Measurements from ENCODE around the gene PROSER3. TPM values are rescaled to one million over a fixed set of nuclear protein-coding genes. Genes with fewer than 3 reads are reported as not detected.

Gene PROSER3
- total RNA-seq, 4 donors from 2014 or later, result 14.2 to 32.7 (median 19.9) TPM

GRCh38 chr19:35782589-35782988 is 24.6 kb downstream of the PROSER3 start:
- TF ChIP-seq CTCF (IDR thresholded peaks at IDR 0.05) (no peak), POLR2A (IDR thresholded peaks at IDR 0.05) (no peak), EP300 (IDR thresholded peaks at IDR 0.05) (no peak)

DNA sequence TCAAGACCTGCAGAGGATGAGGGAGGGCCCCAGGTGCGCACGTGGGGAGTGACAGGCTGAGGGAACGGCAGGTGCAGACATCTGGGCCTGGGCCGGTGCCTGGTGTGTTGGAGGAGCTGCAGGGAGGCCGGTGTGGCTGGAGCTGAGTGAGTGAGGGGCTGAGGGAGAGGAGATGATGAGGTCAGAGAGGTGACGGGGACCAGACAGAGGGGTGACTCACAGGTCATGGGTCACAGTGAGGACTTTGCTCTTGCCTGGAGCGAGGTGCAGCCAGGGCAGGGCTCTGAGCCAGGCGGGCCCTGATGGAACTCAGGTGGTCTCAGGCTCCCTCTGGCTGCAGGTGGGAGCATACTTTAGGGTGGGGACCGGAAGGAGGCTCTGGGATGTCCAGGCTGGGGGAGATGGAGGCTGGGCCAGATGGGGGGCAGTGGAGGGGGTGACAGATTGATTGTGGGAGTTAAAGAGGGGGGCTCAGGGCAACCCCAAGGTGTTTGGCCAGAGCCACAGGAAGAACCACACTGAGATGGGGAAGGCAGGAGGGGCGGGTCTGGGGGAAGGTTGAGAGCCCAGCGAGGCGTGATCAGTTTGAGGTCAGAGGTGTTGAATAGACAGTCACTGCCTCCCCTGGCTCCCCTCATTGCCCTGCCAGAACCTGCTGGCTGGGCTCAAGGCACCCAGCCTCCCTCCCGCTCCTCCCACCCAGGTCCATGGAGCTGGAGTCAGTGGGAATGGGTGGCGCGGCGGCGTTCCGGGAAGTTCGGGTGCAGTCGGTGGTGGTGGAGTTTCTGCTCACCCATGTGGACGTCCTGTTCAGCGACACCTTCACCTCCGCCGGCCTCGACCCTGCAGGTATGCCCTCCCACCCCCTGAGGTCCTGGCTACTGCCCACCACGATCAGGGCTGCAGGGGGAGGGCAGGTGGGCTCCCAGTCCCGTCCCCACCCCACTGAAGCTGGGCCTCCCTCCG is 25.8 kb downstream of the PROSER3 start:
- no peak for DNase-seq (ENCODE audit: low spot score in 2 of 2)
- H3K9me3 ChIP-seq, result no peaks in the 10 kb centered on the region
- no peak overlapping the region for H3K27ac ChIP-seq
- no peak for TF ChIP-seq POLR2A (IDR thresholded peaks at IDR 0.05)
- TF ChIP-seq CTCF (IDR thresholded peaks at IDR 0.05), result no peak
- no peak for TF ChIP-seq EP300 (IDR thresholded peaks at IDR 0.05)
- H3K4me3 ChIP-seq, result no peak overlapping the region
- 77 to 79% methylated on average over 20 to 25 of the region's 28 CpGs for WGBS, 2 donors
- no peaks in the 10 kb centered on the region for H3K4me1 ChIP-seq
- no peaks in the 10 kb centered on the region for H3K27me3 ChIP-seq
- peaks cover 0 to 96% (median 0%) of the 10 kb centered on the region in 3 donors for H3K36me3 ChIP-seq

More at GRCh38 chr19:35782589-35782988, 24.6 kb downstream of the PROSER3 start:
- DNase-seq (ENCODE audit: low spot score in 2 of 2), result no peak
- H3K4me3 ChIP-seq, result no peak overlapping the region
- H3K36me3 ChIP-seq, result peaks cover 0 to 100% (median 0%) of the 10 kb centered on the region in 3 donors
- peaks cover 0 to 2% (median 0%) of the 10 kb centered on the region in 4 donors for H3K4me1 ChIP-seq
- 91 to 97% methylated on average over 10 of the region's 12 CpGs for WGBS, 2 donors
- no peak overlapping the region for H3K27ac ChIP-seq
- H3K9me3 ChIP-seq, result no peaks in the 10 kb centered on the region
- no peaks in the 10 kb centered on the region for H3K27me3 ChIP-seq

DNA sequence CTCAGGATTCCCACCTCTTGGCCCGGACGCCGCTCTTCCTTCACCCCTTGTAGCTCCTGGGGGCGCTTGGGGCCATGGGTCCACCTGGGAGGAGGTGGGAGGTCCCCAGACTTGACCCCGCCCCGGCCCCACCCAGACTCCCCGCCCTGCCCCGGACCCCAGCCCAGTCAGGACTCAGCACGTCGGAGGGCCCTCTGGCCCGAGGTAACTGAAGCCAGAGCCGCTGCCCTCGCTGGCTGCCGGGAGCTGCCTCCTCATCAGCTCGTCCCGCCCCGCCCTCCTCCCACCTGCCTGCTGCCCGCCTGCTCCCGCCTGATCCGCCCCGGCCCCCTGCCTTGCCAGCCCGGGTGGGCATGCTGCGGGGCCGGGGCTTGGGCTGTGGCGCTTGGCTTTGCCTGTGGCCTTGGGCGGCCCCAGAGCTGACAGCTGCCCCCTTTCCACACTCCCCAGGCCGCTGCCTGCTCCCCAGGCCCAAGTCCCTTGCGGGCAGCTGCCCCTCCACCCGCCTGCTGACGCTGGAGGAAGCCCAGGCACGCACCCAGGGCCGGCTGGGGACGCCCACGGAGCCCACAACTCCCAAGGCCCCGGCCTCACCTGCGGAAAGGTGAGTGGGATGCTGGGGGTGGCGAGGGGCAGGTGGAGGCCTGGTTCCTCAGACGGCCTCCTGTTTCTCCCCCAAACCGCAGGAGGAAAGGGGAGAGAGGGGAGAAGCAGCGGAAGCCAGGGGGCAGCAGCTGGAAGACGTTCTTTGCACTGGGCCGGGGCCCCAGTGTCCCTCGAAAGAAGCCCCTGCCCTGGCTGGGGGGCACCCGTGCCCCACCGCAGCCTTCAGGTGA is 26.7 kb downstream of the PROSER3 start:
- Histone ChIP-seq H3K4me1 (no peaks in the 10 kb centered on the region), H3K4me3 (no peak overlapping the region), H3K27me3 (no peaks in the 10 kb centered on the region), H3K9me3 (no peaks in the 10 kb centered on the region), H3K27ac (no peak overlapping the region), H3K36me3 (peaks cover 0 to 87% (median 0%) of the 10 kb centered on the region in 3 donors)
- TF ChIP-seq EP300 (IDR thresholded peaks at IDR 0.05), result no peak
- no peak for TF ChIP-seq CTCF (IDR thresholded peaks at IDR 0.05)
- TF ChIP-seq POLR2A (IDR thresholded peaks at IDR 0.05), result no peak
- DNase-seq (ENCODE audit: low spot score in 2 of 2), result no peak
- WGBS, 2 donors, result 78 to 82% methylated on average over 17 to 33 of the region's 45 CpGs

DNA sequence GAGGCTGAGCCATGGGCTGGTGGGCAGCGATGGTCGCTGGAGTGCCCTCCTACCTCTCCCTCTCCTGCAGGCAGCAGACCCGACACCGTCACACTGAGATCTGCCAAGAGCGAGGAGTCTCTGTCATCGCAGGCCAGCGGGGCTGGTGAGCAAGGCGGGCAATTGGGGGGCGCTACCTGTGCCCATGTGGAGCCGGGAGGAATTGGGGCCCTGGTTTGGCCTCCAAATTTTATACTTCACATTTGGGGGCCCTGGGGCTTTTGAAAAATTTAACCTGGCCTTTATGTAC is 27.3 kb downstream of the PROSER3 start:
- H3K36me3 ChIP-seq, result peaks cover 0 to 81% (median 0%) of the 10 kb centered on the region in 3 donors
- H3K4me1 ChIP-seq, result no peaks in the 10 kb centered on the region
- no peak for DNase-seq (ENCODE audit: low spot score in 2 of 2)
- WGBS, 2 donors, result 84 to 96% methylated on average over 9 to 10 of the region's 10 CpGs
- H3K4me3 ChIP-seq, result no peak overlapping the region
- no peaks in the 10 kb centered on the region for H3K9me3 ChIP-seq
- TF ChIP-seq POLR2A (IDR thresholded peaks at IDR 0.05), result no peak
- H3K27ac ChIP-seq, result no peak overlapping the region
- H3K27me3 ChIP-seq, result no peaks in the 10 kb centered on the region

DNA sequence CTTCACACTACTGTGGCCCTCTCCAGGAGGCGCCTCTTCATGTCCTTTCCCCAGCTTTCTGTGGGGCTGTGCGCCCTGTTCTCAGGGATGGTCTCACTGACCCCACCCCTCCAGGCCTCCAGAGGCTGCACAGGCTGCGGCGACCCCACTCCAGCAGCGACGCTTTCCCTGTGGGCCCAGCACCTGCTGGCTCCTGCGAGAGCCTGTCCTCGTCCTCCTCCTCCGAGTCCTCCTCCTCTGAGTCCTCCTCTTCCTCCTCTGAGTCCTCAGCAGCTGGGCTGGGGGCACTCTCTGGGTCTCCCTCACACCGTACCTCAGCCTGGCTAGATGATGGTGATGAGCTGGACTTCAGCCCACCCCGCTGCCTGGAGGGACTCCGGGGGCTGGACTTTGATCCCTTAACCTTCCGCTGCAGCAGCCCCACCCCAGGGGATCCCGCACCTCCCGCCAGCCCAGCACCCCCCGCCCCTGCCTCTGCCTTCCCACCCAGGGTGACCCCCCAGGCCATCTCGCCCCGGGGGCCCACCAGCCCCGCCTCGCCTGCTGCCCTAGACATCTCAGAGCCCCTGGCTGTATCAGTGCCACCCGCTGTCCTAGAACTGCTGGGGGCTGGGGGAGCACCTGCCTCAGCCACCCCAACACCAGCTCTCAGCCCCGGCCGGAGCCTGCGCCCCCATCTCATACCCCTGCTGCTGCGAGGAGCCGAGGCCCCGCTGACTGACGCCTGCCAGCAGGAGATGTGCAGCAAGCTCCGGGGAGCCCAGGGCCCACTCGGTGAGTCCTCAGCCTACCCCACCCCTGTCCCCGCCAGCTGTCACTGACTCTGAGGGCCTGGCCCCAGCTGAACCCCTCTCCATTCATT is 28.6 kb downstream of the PROSER3 start:
- no peaks in the 10 kb centered on the region for H3K4me1 ChIP-seq
- 85% methylated on average over 26 to 31 of the region's 31 CpGs for WGBS, 2 donors
- no peaks in the 10 kb centered on the region for H3K27me3 ChIP-seq
- H3K27ac ChIP-seq, result no peak overlapping the region
- no peak overlapping the region for H3K4me3 ChIP-seq
- DNase-seq (ENCODE audit: low spot score in 2 of 2), result no peak
- no peaks in the 10 kb centered on the region for H3K9me3 ChIP-seq
- TF ChIP-seq CTCF (IDR thresholded peaks at IDR 0.05) (no peak), EP300 (IDR thresholded peaks at IDR 0.05) (no peak), POLR2A (IDR thresholded peaks at IDR 0.05) (no peak)
- peaks cover 0 to 69% (median 0%) of the 10 kb centered on the region in 3 donors for H3K36me3 ChIP-seq

All from tibial nerve (tissue), 4 donors.